Measurements from ENCODE around the gene MTUS2. TPM values are rescaled to one million over a fixed set of nuclear protein-coding genes. Genes with fewer than 3 reads are reported as not detected.

MTUS2 gene
- polyA plus RNA-seq, 3 donors from 2014 or later: 0.02 TPM; not detected in 2

- H3K27me3 Mint-ChIP-seq (ENCODE audit: low read depth in 3 of 3): peaks cover 0 to 9% (median 8%) of the 10 kb centered on the region in 3 donors
- H3K27ac Mint-ChIP-seq: no peak overlapping the region
- no peak overlapping the region for H3K4me3 Mint-ChIP-seq
- no peaks in the 10 kb centered on the region for H3K36me3 Mint-ChIP-seq
- no peaks in the 10 kb centered on the region for H3K9me3 Mint-ChIP-seq
- no peaks in the 10 kb centered on the region for H3K4me1 Mint-ChIP-seq
- no peak for DNase-seq
Observed at GRCh38 chr13:29484236-29484635, 664.1 kb downstream of the MTUS2 start.

GRCh38 chr13:29484796-29485195 is 664.7 kb downstream of the MTUS2 start:
- Mint-ChIP-seq H3K27me3 (ENCODE audit: low read depth in 3 of 3) (peaks cover 0 to 9% (median 8%) of the 10 kb centered on the region in 3 donors), H3K4me1 (no peaks in the 10 kb centered on the region), H3K4me3 (no peak overlapping the region), H3K36me3 (no peaks in the 10 kb centered on the region), H3K9me3 (no peaks in the 10 kb centered on the region), H3K27ac (no peak overlapping the region)
- DNase-seq: no peak

GRCh38 chr13:29486551-29486950 is 666.4 kb downstream of the MTUS2 start:
- no peaks in the 10 kb centered on the region for H3K4me1 Mint-ChIP-seq

GRCh38 chr13:29487466-29488454 is 667.6 kb downstream of the MTUS2 start:
- no peak overlapping the region for H3K4me3 Mint-ChIP-seq
- no peaks in the 10 kb centered on the region for H3K4me1 Mint-ChIP-seq
- no peak overlapping the region for H3K27ac Mint-ChIP-seq
- no peak for DNase-seq
- H3K27me3 Mint-ChIP-seq (ENCODE audit: low read depth in 3 of 3): peaks cover 0 to 8% (median 4%) of the 10 kb centered on the region in 3 donors
- no peaks in the 10 kb centered on the region for H3K9me3 Mint-ChIP-seq
- no peaks in the 10 kb centered on the region for H3K36me3 Mint-ChIP-seq

More at GRCh38 chr13:29486551-29486950, 666.4 kb downstream of the MTUS2 start:
- Mint-ChIP-seq H3K27me3 (ENCODE audit: low read depth in 3 of 3) (peaks cover 0 to 8% (median 4%) of the 10 kb centered on the region in 3 donors), H3K9me3 (no peaks in the 10 kb centered on the region), H3K4me3 (no peak overlapping the region), H3K36me3 (no peaks in the 10 kb centered on the region), H3K27ac (no peak overlapping the region)
- DNase-seq: no peak

- no peak overlapping the region for H3K27ac Mint-ChIP-seq
- DNase-seq: no peak
- no peaks in the 10 kb centered on the region for H3K36me3 Mint-ChIP-seq
- no peak overlapping the region for H3K4me3 Mint-ChIP-seq
- no peaks in the 10 kb centered on the region for H3K9me3 Mint-ChIP-seq
- H3K27me3 Mint-ChIP-seq (ENCODE audit: low read depth in 3 of 3): peaks cover 0 to 9% (median 4%) of the 10 kb centered on the region in 3 donors
- no peaks in the 10 kb centered on the region for H3K4me1 Mint-ChIP-seq
Observed at GRCh38 chr13:29489650-29490560, 669.8 kb downstream of the MTUS2 start.

- H3K27ac Mint-ChIP-seq: no peak overlapping the region
- H3K4me3 Mint-ChIP-seq: no peak overlapping the region
- no peaks in the 10 kb centered on the region for H3K36me3 Mint-ChIP-seq
- no peaks in the 10 kb centered on the region for H3K9me3 Mint-ChIP-seq
- no peak for DNase-seq
- H3K27me3 Mint-ChIP-seq (ENCODE audit: low read depth in 3 of 3): peaks cover 1 to 9% (median 4%) of the 10 kb centered on the region in 3 donors
- no peaks in the 10 kb centered on the region for H3K4me1 Mint-ChIP-seq
Observed at GRCh38 chr13:29490561-29490885, 670.4 kb downstream of the MTUS2 start.

- H3K27me3 Mint-ChIP-seq (ENCODE audit: low read depth in 3 of 3): peaks cover 1 to 14% (median 4%) of the 10 kb centered on the region in 3 donors
- DNase-seq: no peak
- H3K4me3 Mint-ChIP-seq: no peak overlapping the region
- H3K9me3 Mint-ChIP-seq: no peaks in the 10 kb centered on the region
- H3K36me3 Mint-ChIP-seq: no peaks in the 10 kb centered on the region
- H3K27ac Mint-ChIP-seq: no peak overlapping the region
- H3K4me1 Mint-ChIP-seq: no peaks in the 10 kb centered on the region
Observed at GRCh38 chr13:29491248-29491647, 671.1 kb downstream of the MTUS2 start.

GRCh38 chr13:29493796-29494195 is 673.7 kb downstream of the MTUS2 start:
- H3K36me3 Mint-ChIP-seq: no peaks in the 10 kb centered on the region
- H3K4me1 Mint-ChIP-seq: no peaks in the 10 kb centered on the region
- peaks cover 1 to 17% (median 4%) of the 10 kb centered on the region in 3 donors for H3K27me3 Mint-ChIP-seq (ENCODE audit: low read depth in 3 of 3)
- no peaks in the 10 kb centered on the region for H3K9me3 Mint-ChIP-seq
- DNase-seq: no peak
- no peak overlapping the region for H3K4me3 Mint-ChIP-seq
- no peak overlapping the region for H3K27ac Mint-ChIP-seq

GRCh38 chr13:29494520-29494919 is 674.4 kb downstream of the MTUS2 start:
- Mint-ChIP-seq H3K36me3 (no peaks in the 10 kb centered on the region), H3K4me1 (no peaks in the 10 kb centered on the region), H3K9me3 (no peaks in the 10 kb centered on the region), H3K27me3 (ENCODE audit: low read depth in 3 of 3) (peaks cover 3 to 16% (median 5%) of the 10 kb centered on the region in 3 donors), H3K27ac (no peak overlapping the region), H3K4me3 (no peak overlapping the region)
- no peak for DNase-seq

GRCh38 chr13:29496241-29496712 is 676.1 kb downstream of the MTUS2 start:
- H3K9me3 Mint-ChIP-seq: no peaks in the 10 kb centered on the region
- DNase-seq: no peak
- peaks cover 3 to 16% (median 5%) of the 10 kb centered on the region in 3 donors for H3K27me3 Mint-ChIP-seq (ENCODE audit: low read depth in 3 of 3)
- H3K4me1 Mint-ChIP-seq: no peaks in the 10 kb centered on the region
- no peak overlapping the region for H3K27ac Mint-ChIP-seq
- no peak overlapping the region for H3K4me3 Mint-ChIP-seq
- no peaks in the 10 kb centered on the region for H3K36me3 Mint-ChIP-seq

- Mint-ChIP-seq H3K27ac (no peak overlapping the region), H3K4me3 (no peak overlapping the region), H3K4me1 (no peaks in the 10 kb centered on the region), H3K36me3 (no peaks in the 10 kb centered on the region), H3K27me3 (ENCODE audit: low read depth in 3 of 3) (peaks cover 3 to 18% (median 5%) of the 10 kb centered on the region in 3 donors), H3K9me3 (no peaks in the 10 kb centered on the region)
- no peak for DNase-seq
Observed at GRCh38 chr13:29497137-29497654, 677.1 kb downstream of the MTUS2 start.

- Mint-ChIP-seq H3K9me3 (no peaks in the 10 kb centered on the region), H3K27me3 (ENCODE audit: low read depth in 3 of 3) (peaks cover 3 to 18% (median 5%) of the 10 kb centered on the region in 3 donors), H3K36me3 (no peaks in the 10 kb centered on the region), H3K4me1 (peaks cover 0 to 2% of the 10 kb centered on the region in 2 donors), H3K27ac (no peak overlapping the region), H3K4me3 (no peak overlapping the region)
- DNase-seq: no peak
Observed at GRCh38 chr13:29498426-29499040, 678.4 kb downstream of the MTUS2 start.

- Mint-ChIP-seq H3K27ac (no peak overlapping the region), H3K9me3 (no peaks in the 10 kb centered on the region), H3K27me3 (ENCODE audit: low read depth in 3 of 3) (peaks cover 3 to 15% (median 5%) of the 10 kb centered on the region in 3 donors), H3K4me3 (no peak overlapping the region), H3K36me3 (no peaks in the 10 kb centered on the region), H3K4me1 (peaks cover 0 to 2% of the 10 kb centered on the region in 2 donors)
- no peak for DNase-seq
Observed at GRCh38 chr13:29499506-29500165, 679.5 kb downstream of the MTUS2 start.

Data from immature natural killer cell (primary cell).